MM.1S (cell line): ENCODE data around the gene PDCD10.

Source experiments
- DNase-seq: peaks from one replicate; pipeline ENCODE4 v3.0.0-alpha.2; 2015
- H2AFZ ChIP-seq: fragments of 300-600 bp; sonication (generic); 2 replicates; pipeline ENCODE4 v1.6.0; 2016; ENCODE audit warnings: antibody characterized with exemption, low read length
- H3F3A ChIP-seq: fragments of 300-600 bp; sonication (generic); 2 replicates; pipeline ENCODE4 v1.6.1; 2016; ENCODE audit warnings: mild to moderate bottlenecking, antibody characterized with exemption, low read length, moderate library complexity, mixed read lengths; ENCODE audit not compliant: insufficient read depth
- H3K27ac ChIP-seq: fragments of 300-600 bp; sonication (generic); 2 replicates; pipeline ENCODE4 v1.5.1; 2016; ENCODE audit warnings: mild to moderate bottlenecking, low read length
- H3K27me3 ChIP-seq: fragments of 300-600 bp; sonication (generic); replicated peaks from 2 replicates; pipeline ENCODE4 v1.6.0; 2016; ENCODE audit warnings: low read length; ENCODE audit not compliant: insufficient read depth
- H3K36me3 ChIP-seq: fragments of 300-600 bp; sonication (generic); replicated peaks from 2 replicates; pipeline ENCODE4 v1.6.1; 2016; ENCODE audit warnings: mild to moderate bottlenecking, low read length, mixed read lengths; ENCODE audit not compliant: insufficient read depth
- H3K4me1 ChIP-seq: fragments of 300-600 bp; sonication (generic); 2 replicates; pipeline ENCODE4 v1.6.1; 2016; ENCODE audit warnings: low read length, mixed read lengths
- H3K4me2 ChIP-seq: fragments of 300-600 bp; sonication (generic); 2 replicates; pipeline ENCODE4 v1.6.0; 2016; ENCODE audit warnings: low read depth, low read length
- H3K4me3 ChIP-seq: fragments of 300-600 bp; sonication (generic); 2 replicates; pipeline ENCODE4 v1.5.1; 2016; ENCODE audit warnings: low read length, mixed read lengths
- H3K79me2 ChIP-seq: fragments of 300-600 bp; sonication (generic); 2 replicates; pipeline ENCODE4 v1.6.1; 2016; ENCODE audit warnings: mixed run types, low read length, mixed read lengths
- H3K9ac ChIP-seq: fragments of 300-600 bp; sonication (generic); 2 replicates; pipeline ENCODE4 v1.6.1; 2016; ENCODE audit warnings: low read length, mixed read lengths
- H3K9me2 ChIP-seq: fragments of 300-600 bp; sonication (generic); replicated peaks from 2 replicates; pipeline ENCODE4 v1.6.1; 2016; ENCODE audit warnings: mild to moderate bottlenecking, low read length, mixed read lengths; ENCODE audit not compliant: insufficient read depth
- H3K9me3 ChIP-seq: fragments of 300-600 bp; sonication (generic); replicated peaks from 2 replicates; pipeline ENCODE4 v1.6.1; 2016; ENCODE audit warnings: mild to moderate bottlenecking, low read length, mixed read lengths; ENCODE audit not compliant: insufficient read depth
- H4K20me1 ChIP-seq: fragments of 300-600 bp; sonication (generic); 2 replicates; pipeline ENCODE4 v1.6.1; 2016; ENCODE audit warnings: mild to moderate bottlenecking, low read length, moderate library complexity, mixed read lengths; ENCODE audit not compliant: insufficient read depth
- EZH2 ChIP-seq: fragments of 300-600 bp; sonication (generic); optimal IDR thresholded peaks from 2 replicates; pipeline ENCODE3; 2017; ENCODE audit warnings: low read depth, mild to moderate bottlenecking, antibody characterized with exemption, low read length, mixed read lengths
- EZH2phosphoT487 ChIP-seq: fragments of 300-600 bp; sonication (generic); IDR thresholded peaks from 2 replicates; pipeline ENCODE4 v1.6.1; 2018; ENCODE audit warnings: antibody characterized with exemption, low read length
- TF ChIP-seq, protein P1 (sequence below): fragments of 300-600 bp; sonication (generic); IDR thresholded peaks from 2 replicates; pipeline ENCODE4 v1.5.1; 2016; ENCODE audit warnings: antibody characterized with exemption, low read length, mixed read lengths

Gene PDCD10

DNA sequence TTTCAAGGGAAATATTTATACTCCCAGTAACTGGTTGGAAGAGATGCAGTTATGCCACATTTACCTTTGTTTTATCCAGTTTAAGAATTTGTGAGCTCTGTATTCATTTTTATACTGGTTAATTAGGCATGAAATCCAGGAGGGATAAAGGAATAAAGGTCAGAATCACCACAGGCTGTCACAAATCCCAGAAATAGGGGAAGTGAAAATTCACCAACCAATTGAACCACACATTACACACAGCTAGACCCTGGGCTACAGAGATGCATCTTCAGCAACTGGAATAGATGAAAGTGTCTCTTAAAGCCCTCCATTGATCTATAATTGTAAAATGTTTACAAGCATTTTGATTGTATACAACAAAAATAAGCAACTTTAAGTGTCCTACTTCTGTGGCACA lies 19.4 kb upstream of the PDCD10 start:
- no peak for DNase-seq
- Histone ChIP-seq H3K36me3 (no peaks in the 10 kb centered on the region), H4K20me1 (no peaks in the 10 kb centered on the region), H3K4me2 (no peak overlapping the region), H3K79me2 (no peaks in the 10 kb centered on the region), H3K9me2 (no peaks in the 10 kb centered on the region), H3K27ac (no peak overlapping the region), H3K4me3 (no peak overlapping the region), H3K9ac (no peak overlapping the region), H3F3A (no peaks in the 10 kb centered on the region), H2AFZ (no peak overlapping the region), H3K27me3 (no peaks in the 10 kb centered on the region), H3K9me3 (no peaks in the 10 kb centered on the region), H3K4me1 (peaks cover 23% of the 10 kb centered on the region)
- TF ChIP-seq EZH2 (no peak), EZH2phosphoT487 (no peak)
- TF ChIP-seq, protein P1, sequence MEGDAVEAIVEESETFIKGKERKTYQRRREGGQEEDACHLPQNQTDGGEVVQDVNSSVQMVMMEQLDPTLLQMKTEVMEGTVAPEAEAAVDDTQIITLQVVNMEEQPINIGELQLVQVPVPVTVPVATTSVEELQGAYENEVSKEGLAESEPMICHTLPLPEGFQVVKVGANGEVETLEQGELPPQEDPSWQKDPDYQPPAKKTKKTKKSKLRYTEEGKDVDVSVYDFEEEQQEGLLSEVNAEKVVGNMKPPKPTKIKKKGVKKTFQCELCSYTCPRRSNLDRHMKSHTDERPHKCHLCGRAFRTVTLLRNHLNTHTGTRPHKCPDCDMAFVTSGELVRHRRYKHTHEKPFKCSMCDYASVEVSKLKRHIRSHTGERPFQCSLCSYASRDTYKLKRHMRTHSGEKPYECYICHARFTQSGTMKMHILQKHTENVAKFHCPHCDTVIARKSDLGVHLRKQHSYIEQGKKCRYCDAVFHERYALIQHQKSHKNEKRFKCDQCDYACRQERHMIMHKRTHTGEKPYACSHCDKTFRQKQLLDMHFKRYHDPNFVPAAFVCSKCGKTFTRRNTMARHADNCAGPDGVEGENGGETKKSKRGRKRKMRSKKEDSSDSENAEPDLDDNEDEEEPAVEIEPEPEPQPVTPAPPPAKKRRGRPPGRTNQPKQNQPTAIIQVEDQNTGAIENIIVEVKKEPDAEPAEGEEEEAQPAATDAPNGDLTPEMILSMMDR: no peak

DNA sequence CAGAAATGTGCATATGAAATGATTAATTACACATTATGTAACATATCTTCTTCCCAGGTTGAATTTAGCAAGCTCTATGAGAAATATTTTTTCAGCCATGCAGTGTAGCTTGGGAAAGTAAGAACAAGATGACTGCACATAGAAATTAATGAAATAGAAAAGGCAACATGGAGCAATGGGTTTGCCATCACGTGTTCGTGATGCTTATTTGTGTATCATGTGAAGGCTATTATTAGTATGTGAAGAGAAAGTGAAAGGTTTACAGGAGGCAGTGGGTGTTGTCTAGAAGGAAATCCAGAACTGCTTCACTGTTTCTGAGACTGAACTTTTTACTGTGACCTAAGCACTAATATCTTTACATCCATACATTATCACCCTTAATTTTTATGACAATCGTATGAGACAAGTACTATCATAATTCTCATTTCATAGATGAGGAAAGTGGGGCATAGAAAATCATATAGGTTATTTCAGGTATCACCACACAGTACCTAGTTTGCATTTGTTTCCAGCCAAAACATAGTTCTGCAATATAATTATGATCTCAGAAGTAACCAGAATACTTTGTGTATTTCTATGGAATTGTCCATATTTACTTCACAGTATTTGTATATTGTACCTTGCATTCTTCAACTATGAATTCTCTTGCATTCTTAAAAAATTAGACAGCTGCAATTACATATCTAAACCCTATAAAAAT lies 15.7 kb upstream of the PDCD10 start:
- TF ChIP-seq EZH2 (no peak), EZH2phosphoT487 (no peak)
- TF ChIP-seq, protein P1: no peak
- Histone ChIP-seq H3K9me2 (no peaks in the 10 kb centered on the region), H3K27me3 (no peaks in the 10 kb centered on the region), H3K79me2 (no peaks in the 10 kb centered on the region), H3K9ac (no peak overlapping the region), H3K4me3 (peak overlapping the region; percentile 14; the same call in 1 of the 2 replicates), H3K27ac (peak overlapping the region; percentile 25; the same call in 1 of the 2 replicates), H3K9me3 (no peaks in the 10 kb centered on the region), H4K20me1 (no peaks in the 10 kb centered on the region), H2AFZ (0 out of 2 replicates have a peak overlapping the region, but pooled peaks have one; percentile 3), H3K4me1 (peaks cover 37% of the 10 kb centered on the region), H3F3A (no peaks in the 10 kb centered on the region), H3K4me2 (peak overlapping the region; percentile 52), H3K36me3 (no peaks in the 10 kb centered on the region)
- peak; percentile 86 for DNase-seq

DNA sequence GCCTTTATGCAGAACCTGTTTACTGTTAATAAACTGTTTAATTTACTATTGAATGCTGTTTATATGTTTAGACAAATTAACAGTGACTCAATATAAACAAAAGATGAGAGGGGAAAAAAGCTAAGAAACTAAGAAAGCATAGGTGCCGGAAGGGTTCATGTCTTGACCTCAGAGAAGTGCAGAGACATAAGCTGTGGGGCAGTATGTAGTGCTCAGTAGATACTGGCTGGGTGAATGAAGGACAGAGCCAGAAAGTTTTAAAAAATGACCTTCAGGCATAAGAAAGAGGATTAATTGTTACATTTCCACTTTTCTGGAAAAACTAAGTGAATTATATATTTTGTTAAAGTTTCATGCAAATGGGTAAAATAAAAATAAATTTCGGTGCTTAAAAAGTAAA lies 15.0 kb upstream of the PDCD10 start:
- no peaks in the 10 kb centered on the region for H3K27me3 ChIP-seq
- H3F3A ChIP-seq: no peaks in the 10 kb centered on the region
- H2AFZ ChIP-seq: peak overlapping the region; percentile 5; the same call in 1 of the 2 replicates
- H3K9me3 ChIP-seq: no peaks in the 10 kb centered on the region
- TF ChIP-seq EZH2 (no peak), EZH2phosphoT487 (no peak)
- TF ChIP-seq, protein P1: no peak
- H3K4me3 ChIP-seq: peak overlapping the region; percentile 14; the same call in 1 of the 2 replicates
- H4K20me1 ChIP-seq: no peaks in the 10 kb centered on the region
- H3K9ac ChIP-seq: no peak overlapping the region
- peaks cover 37% of the 10 kb centered on the region for H3K4me1 ChIP-seq
- no peaks in the 10 kb centered on the region for H3K9me2 ChIP-seq
- H3K79me2 ChIP-seq: no peaks in the 10 kb centered on the region
- no peaks in the 10 kb centered on the region for H3K36me3 ChIP-seq
- H3K4me2 ChIP-seq: peak overlapping the region; percentile 52; the same call in 1 of the 2 replicates
- no peak overlapping the region; the same call in 1 of the 2 replicates for H3K27ac ChIP-seq
- no peak for DNase-seq
